HG03558 (cell line): Measurements from ENCODE around the gene SRM.
"Not testable (repeated sequence)": the region's sequence is repeated elsewhere in the genome, so short reads cannot be mapped to it uniquely, and the experiment has no call there.

Experiments
- ATAC-seq: cut with Tn5 transposase; IDR thresholded peaks from one replicate; pipeline ENCODE4 v1.9.1; 2021; ENCODE audit warnings: moderate number of reproducible peaks; ENCODE audit not compliant: unreplicated experiment; ENCODE audit errors: extremely low read depth

SRM gene

GRCh38 chr1:11046625-11047365 lies 13.0 kb downstream of the SRM start, which contains the start of gene MASP2:
TSS of gene MASP2 (minus strand) at chr1:11047239. CDS start at chr1:11047207, 32 bp downstream.
- ATAC-seq = no peak

DNA sequence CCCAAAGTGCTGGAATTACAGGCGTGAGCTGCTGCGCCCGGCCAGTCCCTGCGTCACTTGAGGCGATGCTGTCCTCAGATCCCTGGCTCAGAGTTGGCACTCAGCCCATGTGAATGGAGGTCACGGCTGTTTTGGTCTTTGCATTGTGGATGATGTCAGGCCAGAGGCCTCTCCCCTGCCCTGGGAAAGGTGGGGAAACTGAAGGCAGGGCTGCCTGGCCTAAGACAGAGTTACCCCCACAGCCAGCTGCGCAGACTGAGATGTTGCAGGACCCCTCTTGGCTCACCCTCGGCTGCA lies 13.6 kb downstream of the SRM start:
- no peak for ATAC-seq

DNA sequence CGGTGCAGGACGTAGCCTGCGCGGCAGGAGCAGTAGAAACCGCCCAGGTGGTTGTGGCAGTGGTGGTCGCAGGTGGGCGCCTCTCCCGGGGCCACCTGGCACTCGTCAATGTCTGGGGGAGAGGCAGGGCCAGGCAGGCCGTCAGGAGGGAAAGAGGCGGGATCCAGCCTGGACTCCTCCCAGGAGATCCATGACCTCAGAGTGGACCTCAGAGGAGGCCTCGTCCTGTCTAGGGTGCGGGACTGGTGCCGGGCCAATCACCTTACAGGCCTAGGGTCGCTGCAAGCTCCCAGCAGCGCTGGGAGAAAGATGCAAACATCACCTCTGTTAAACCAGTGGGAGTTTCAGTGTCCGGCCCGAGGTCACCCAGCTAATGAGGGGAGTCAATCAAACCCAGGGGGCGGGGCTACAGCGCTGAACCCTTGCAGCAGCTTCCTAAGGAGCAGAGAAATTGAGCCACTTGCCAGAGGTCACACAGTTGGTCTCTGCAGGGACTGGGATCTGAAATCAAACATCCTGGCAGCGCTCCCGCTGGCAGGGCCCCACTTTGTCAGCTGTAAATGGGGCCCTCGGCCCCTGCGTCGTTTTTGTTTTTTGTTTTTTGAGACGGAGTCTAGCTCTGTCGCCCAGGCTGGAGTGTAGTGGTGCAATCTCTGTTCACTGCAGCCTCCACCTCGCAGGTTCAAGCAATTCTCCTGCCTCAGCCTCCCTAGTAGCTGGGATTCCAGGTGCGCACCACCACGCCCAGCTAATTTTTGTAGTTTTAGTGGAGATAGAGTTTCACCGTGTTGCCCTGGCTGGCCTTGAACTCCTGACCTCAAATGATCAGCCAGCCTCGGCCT lies 14.2 kb downstream of the SRM start:
- ATAC-seq = no peak

DNA sequence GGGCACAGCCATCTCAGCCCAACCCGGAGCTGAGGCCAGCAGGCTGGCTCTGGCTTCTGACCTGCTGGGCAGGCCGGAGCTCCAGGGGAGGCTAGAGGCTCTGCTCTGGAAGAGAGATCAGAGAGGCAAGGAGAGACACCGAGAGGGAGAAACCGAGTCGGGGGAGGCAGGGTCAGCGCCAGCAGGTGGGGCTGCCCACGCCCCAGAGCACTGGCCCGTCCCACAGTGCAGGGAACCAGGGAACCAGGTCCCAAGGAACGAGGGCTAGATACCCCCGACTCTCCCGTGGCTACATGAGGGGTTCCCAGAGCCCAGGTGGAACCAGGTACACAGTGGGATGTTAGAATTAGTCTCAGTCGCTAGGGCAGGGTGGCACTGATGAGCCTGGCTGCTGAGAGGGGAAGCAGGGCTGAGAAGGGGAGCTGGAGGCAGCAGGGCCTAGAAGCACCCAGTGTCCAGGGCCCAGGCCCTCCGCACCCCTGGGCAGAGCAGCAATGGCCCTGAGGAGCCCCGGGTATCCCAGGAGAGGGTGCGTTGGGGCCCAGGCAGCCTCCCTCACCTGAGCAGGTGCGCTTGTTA lies 14.9 kb downstream of the SRM start:
- no peak for ATAC-seq

GRCh38 chr1:11044086-11044848 lies 15.6 kb downstream of the SRM start:
- no peak for ATAC-seq

DNA sequence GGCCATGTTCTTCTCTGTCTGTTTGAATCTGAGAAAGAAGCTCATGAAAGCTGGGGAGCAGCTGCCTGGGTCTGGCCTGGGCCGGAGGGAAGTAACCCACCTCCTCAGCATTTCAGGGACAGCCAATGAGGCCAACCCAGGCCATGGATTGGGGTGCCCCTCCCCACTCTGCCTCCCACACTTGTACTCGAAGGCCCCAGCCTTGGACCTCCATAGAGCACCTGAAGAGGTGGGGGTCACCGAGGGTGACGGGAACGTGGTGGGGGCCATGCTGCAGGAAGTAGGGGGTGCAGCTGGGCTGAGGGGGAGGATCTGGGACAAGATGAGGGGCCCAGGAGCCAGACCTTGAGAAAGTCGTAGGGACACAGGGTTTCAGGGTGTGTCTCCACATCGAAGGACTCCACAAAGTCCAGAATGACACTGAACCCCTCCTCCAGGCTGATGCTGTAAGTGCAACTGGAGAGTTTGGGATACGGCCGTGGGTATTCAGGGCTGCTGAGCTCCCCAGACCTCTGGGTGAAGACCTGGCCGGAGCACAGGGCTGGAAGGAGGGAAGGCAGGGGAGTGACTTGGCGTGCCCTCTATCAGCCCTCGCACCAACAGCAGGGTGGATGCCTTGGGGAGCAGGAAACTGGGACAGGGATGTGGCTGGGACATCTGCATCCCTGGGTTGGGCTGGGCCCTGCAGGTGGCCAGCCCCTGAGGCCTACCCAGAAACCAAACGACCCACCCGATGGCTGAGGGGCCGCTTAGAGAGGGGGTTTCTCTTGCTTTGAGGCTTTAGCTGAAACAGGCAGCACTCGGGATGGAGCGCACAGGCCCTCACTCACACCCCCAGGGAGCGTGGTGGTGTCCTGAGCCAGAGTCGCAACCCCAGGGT lies 16.6 kb downstream of the SRM start:
- no peak for ATAC-seq

GRCh38 chr1:11042065-11042464 lies 17.8 kb downstream of the SRM start:
- ATAC-seq = no peak

DNA sequence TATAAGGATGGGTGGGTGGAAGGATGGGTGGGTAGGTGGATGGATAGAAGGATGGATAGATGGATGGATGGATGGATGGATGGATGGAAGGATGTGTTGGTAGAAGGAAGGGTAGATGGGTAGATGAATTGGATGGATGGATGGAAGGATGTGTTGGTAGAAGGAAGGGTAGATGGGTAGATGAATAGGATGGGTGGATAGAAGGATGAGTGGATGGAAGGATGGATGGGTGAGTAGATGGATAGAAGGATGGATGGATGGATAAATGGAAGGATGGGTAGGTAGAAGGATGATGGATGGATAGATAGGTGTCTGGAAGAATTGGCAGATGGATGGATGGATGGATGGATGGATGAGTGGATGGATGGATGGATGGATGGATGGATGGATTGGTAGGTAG lies 18.8 kb downstream of the SRM start:
- no peak for ATAC-seq

DNA sequence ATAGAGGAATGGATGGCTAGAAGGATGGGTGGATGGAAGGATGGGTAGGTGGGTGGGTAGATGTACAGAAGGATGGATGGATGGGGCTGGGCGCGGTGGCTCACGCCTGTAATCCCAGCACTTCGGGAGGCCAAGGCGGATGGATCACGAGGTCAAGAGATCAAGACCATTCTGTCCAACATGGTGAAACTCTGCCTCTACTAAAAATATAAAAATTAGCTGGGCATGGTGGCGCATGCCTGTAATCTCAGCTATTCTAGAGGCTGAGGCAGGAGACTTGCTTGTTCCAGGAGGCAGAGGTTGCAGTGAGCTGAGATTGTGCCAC lies 19.8 kb downstream of the SRM start:
- ATAC-seq = not testable (repeated sequence)

- no peak for ATAC-seq
Observed at GRCh38 chr1:11039351-11040104, 20.3 kb downstream of the SRM start.

- no peak for ATAC-seq
Observed at GRCh38 chr1:11037740-11038182, 22.1 kb downstream of the SRM start.

GRCh38 chr1:11037019-11037739 lies 22.6 kb downstream of the SRM start:
- not testable (repeated sequence) for ATAC-seq

- no peak for ATAC-seq
Observed at GRCh38 chr1:11031624-11032262, 28.1 kb downstream of the SRM start.

- ATAC-seq = no peak
Observed at GRCh38 chr1:11030865-11031264, 29.0 kb downstream of the SRM start.

DNA sequence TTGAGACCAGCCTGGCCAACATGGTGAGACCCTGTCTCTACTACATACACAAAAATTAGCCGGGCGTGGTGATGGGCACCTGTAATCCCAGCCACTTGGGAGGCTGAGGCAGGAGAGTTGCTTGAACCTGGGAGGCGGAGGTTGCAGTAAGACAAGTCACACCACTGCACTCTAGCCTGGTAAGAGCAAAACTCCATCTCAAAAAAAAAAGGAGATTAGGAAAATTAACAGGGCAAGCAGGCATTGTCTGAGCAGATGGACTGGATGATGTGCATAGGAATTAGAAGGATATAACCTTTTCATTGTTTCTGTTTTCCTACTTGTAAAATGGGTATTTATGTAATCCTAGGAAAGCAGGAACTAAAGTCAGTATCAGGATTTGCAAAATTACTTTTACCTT lies 31.8 kb downstream of the SRM start:
- no peak for ATAC-seq

DNA sequence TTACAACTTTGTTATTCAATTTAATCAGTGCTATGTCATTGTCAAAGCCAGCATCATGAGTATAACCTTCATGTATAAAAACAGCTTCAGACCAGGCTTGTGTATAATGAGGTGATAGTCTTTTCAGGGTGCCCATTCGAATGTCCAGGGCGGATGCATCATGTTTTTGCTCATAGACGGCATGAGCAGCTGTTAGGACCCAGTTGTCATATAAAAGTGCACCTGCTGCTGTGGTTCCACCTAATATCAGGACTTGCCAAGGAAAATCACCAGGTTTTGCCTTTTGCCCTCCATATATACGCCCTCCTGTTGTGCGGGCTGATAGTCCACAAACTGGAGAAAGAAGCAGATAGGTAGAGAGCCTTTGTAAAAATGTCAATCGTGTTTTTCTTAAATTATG lies 32.5 kb downstream of the SRM start:
- no peak for ATAC-seq

GRCh38 chr1:11026903-11027302 lies 32.9 kb downstream of the SRM start:
- no peak for ATAC-seq

- no peak for ATAC-seq
Observed at GRCh38 chr1:11026052-11026451, 33.8 kb downstream of the SRM start.
